K562 (cell line): ENCODE data around the gene ELOF1. TPM values are rescaled to one million over a fixed set of nuclear protein-coding genes. Genes with fewer than 3 reads are reported as not detected.
A peak's percentile ranks its signal among the peaks of the same experiment; 100 is the strongest.

Source experiments
- CHD2 ChIP-seq: IDR thresholded peaks from 2 replicates; pipeline ENCODE4 v1.6.1; 2011; ENCODE audit warnings: low read depth, low read length
- ERF ChIP-seq: fragments of 450-650 bp; formaldehyde crosslinking; IDR thresholded peaks from 2 replicates; pipeline ENCODE4 v1.4.0; 2020; ENCODE audit warnings: mild to moderate bottlenecking, mixed read lengths
- HDGF ChIP-seq: fragments of 450-650 bp; IDR thresholded peaks from 2 replicates; pipeline ENCODE4 v1.6.1; 2016
- KAT7 ChIP-seq: sonication (generic); formaldehyde crosslinking; IDR thresholded peaks from 2 replicates; pipeline ENCODE4 v1.8.0; 2022; ENCODE audit warnings: missing genetic modification reagents, mild to moderate bottlenecking, borderline replicate concordance
- MYNN ChIP-seq, 2 experiments: sonication (generic); formaldehyde crosslinking in 1 of 2; IDR thresholded peaks; 2 replicates each; pipeline versions ENCODE4 v1.5.0 to v1.6.1; 2016 to 2020; ENCODE audit warnings: antibody characterized with exemption in 1 of 2, missing genetic modification reagents in 1 of 2
- POU5F1 ChIP-seq: fragments of 150-350 bp; IDR thresholded peaks from 2 replicates; pipeline ENCODE4 v1.6.1; 2014; ENCODE audit warnings: borderline replicate concordance, low read length, low read depth, mild to moderate bottlenecking; ENCODE audit not compliant: partially characterized antibody
- SAP30 ChIP-seq: fragments of 200-600 bp; sonication (generic); IDR thresholded peaks from 2 replicates; pipeline ENCODE4 v1.6.1; 2012; ENCODE audit warnings: borderline replicate concordance, low read depth, mild to moderate bottlenecking, moderate library complexity, low read length, control low read depth, inconsistent platforms; ENCODE audit not compliant: insufficient read depth, poor library complexity, severe bottlenecking
- SPI1 ChIP-seq: IDR thresholded peaks from 2 replicates; pipeline ENCODE4 v1.6.1; 2011; ENCODE audit warnings: low read depth, low read length, control low read depth, borderline replicate concordance
- ZBTB33 ChIP-seq: sonication (generic); formaldehyde crosslinking; IDR thresholded peaks from 2 replicates; pipeline ENCODE4 v1.8.1; 2023; ENCODE audit warnings: mild to moderate bottlenecking, missing genetic modification reagents
- ZNF41 ChIP-seq: fragments of 250-450 bp; sonication (Bioruptor Pico); conservative IDR thresholded peaks from 2 replicates; pipeline ENCODE4 v1.4.0; 2020; ENCODE audit warnings: mild to moderate bottlenecking
- polyA plus RNA-seq, 8 experiments: library from polyadenylated mRNA; depleted of rRNA in 4 of 8; stranded (reverse) in 5 of 8; unstranded in 3 of 8; fragments of >200 nt; fragmentation: Nextera tagmentation in 2 of 8; fragmentation: Illumina TruSeq in 1 of 8; extraction: Ambion mirVana in 2 of 8; extraction: Trizol in 1 of 8; gene quantifications; 2 replicates each; pipeline versions ENCODE4 v1.2.1 to v1.2.3, GENCODE V29; 2011 to 2014; ENCODE audit warnings: inconsistent platforms in 1 of 8, missing spikeins in 1 of 8
- total RNA-seq, 7 experiments: library from RNA; depleted of rRNA in 6 of 7; stranded (reverse); fragments of >200 nt in 6 of 7; fragmentation: Illumina TruSeq in 2 of 7; extraction: Trizol in 2 of 7; gene quantifications; 2 replicates each; pipeline versions ENCODE4 v1.2.1 to v1.2.3, GENCODE V29; 2011 to 2021; ENCODE audit warnings: low replicate concordance in 1 of 7
- TF ChIP-seq, protein P1 (sequence below): fragments of 250-450 bp; sonication (Bioruptor Pico); IDR thresholded peaks from 2 replicates; pipeline ENCODE4 v1.9.0; 2021; ENCODE audit warnings: mild to moderate bottlenecking, inconsistent platforms
- TF ChIP-seq, protein P2 (sequence below): fragments of 250-450 bp; sonication (Bioruptor Pico); IDR thresholded peaks from 2 replicates; pipeline ENCODE4 v1.8.0; 2022; ENCODE audit warnings: inconsistent platforms
- TF ChIP-seq, protein P3 (sequence below): fragments of 250-450 bp; sonication (Bioruptor Pico); IDR thresholded peaks from 2 replicates; pipeline ENCODE4 v1.4.0; 2020
- TF ChIP-seq, protein P4 (sequence below): sonication (generic); formaldehyde crosslinking; IDR thresholded peaks from 2 replicates; pipeline ENCODE4 v1.8.0; 2022; ENCODE audit warnings: mild to moderate bottlenecking, missing genetic modification reagents

ELOF1 gene
- total and polyA plus RNA-seq, 9 of the 15 experiments (the other 6 are each of a cell fraction or from before 2014, with no cell fraction given) = 16.7 to 147 (median 74.2) TPM

DNA sequence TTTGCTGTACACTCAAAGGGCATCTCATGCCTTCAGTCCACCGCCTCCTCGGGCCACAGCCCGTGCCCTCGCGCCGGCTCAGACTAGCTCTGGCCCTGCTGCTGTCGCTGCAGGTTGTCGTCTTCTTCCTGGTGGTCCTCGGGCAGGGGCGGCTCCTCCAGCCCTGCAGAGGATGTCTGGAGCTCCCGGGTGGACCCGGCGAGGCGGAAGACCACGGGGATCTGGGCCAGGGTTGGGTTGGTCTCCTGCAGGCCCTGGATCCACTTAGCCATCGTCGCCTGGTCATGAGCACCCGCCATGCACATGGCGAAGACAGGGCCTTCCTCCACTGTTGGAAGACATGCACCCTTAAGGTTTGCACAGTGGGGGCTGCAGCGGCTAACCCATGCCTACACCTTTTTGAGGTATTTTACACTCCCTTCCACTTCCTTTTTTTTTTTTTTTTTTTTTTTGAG is 52.9 kb downstream of the ELOF1 start (continued):
- TF ChIP-seq, protein P1, sequence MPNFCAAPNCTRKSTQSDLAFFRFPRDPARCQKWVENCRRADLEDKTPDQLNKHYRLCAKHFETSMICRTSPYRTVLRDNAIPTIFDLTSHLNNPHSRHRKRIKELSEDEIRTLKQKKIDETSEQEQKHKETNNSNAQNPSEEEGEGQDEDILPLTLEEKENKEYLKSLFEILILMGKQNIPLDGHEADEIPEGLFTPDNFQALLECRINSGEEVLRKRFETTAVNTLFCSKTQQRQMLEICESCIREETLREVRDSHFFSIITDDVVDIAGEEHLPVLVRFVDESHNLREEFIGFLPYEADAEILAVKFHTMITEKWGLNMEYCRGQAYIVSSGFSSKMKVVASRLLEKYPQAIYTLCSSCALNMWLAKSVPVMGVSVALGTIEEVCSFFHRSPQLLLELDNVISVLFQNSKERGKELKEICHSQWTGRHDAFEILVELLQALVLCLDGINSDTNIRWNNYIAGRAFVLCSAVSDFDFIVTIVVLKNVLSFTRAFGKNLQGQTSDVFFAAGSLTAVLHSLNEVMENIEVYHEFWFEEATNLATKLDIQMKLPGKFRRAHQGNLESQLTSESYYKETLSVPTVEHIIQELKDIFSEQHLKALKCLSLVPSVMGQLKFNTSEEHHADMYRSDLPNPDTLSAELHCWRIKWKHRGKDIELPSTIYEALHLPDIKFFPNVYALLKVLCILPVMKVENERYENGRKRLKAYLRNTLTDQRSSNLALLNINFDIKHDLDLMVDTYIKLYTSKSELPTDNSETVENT (CRISPR knock-in tag) = peak; percentile 54; the same call in 1 of the 2 replicates
- no peak for TF ChIP-seq ZNF41 (CRISPR knock-in tag)
- peak; percentile 85 for TF ChIP-seq HDGF
- TF ChIP-seq SAP30 = no peak
- TF ChIP-seq, protein P2, sequence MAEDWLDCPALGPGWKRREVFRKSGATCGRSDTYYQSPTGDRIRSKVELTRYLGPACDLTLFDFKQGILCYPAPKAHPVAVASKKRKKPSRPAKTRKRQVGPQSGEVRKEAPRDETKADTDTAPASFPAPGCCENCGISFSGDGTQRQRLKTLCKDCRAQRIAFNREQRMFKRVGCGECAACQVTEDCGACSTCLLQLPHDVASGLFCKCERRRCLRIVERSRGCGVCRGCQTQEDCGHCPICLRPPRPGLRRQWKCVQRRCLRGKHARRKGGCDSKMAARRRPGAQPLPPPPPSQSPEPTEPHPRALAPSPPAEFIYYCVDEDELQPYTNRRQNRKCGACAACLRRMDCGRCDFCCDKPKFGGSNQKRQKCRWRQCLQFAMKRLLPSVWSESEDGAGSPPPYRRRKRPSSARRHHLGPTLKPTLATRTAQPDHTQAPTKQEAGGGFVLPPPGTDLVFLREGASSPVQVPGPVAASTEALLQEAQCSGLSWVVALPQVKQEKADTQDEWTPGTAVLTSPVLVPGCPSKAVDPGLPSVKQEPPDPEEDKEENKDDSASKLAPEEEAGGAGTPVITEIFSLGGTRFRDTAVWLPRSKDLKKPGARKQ (CRISPR knock-in tag) = 0 out of 2 replicates have a peak, but pooled peaks have one; percentile 57
- TF ChIP-seq, protein P3, sequence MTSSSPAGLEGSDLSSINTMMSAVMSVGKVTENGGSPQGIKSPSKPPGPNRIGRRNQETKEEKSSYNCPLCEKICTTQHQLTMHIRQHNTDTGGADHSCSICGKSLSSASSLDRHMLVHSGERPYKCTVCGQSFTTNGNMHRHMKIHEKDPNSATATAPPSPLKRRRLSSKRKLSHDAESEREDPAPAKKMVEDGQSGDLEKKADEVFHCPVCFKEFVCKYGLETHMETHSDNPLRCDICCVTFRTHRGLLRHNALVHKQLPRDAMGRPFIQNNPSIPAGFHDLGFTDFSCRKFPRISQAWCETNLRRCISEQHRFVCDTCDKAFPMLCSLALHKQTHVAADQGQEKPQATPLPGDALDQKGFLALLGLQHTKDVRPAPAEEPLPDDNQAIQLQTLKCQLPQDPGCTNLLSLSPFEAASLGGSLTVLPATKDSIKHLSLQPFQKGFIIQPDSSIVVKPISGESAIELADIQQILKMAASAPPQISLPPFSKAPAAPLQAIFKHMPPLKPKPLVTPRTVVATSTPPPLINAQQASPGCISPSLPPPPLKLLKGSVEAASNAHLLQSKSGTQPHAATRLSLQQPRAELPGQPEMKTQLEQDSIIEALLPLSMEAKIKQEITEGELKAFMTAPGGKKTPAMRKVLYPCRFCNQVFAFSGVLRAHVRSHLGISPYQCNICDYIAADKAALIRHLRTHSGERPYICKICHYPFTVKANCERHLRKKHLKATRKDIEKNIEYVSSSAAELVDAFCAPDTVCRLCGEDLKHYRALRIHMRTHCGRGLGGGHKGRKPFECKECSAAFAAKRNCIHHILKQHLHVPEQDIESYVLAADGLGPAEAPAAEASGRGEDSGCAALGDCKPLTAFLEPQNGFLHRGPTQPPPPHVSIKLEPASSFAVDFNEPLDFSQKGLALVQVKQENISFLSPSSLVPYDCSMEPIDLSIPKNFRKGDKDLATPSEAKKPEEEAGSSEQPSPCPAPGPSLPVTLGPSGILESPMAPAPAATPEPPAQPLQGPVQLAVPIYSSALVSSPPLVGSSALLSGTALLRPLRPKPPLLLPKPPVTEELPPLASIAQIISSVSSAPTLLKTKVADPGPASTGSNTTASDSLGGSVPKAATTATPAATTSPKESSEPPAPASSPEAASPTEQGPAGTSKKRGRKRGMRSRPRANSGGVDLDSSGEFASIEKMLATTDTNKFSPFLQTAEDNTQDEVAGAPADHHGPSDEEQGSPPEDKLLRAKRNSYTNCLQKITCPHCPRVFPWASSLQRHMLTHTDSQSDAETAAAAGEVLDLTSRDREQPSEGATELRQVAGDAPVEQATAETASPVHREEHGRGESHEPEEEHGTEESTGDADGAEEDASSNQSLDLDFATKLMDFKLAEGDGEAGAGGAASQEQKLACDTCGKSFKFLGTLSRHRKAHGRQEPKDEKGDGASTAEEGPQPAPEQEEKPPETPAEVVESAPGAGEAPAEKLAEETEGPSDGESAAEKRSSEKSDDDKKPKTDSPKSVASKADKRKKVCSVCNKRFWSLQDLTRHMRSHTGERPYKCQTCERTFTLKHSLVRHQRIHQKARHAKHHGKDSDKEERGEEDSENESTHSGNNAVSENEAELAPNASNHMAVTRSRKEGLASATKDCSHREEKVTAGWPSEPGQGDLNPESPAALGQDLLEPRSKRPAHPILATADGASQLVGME = no peak
- TF ChIP-seq CHD2 = no peak
- TF ChIP-seq, protein P4, sequence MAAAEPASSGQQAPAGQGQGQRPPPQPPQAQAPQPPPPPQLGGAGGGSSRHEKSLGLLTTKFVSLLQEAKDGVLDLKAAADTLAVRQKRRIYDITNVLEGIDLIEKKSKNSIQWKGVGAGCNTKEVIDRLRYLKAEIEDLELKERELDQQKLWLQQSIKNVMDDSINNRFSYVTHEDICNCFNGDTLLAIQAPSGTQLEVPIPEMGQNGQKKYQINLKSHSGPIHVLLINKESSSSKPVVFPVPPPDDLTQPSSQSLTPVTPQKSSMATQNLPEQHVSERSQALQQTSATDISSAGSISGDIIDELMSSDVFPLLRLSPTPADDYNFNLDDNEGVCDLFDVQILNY (CRISPR knock-in tag) = 0 out of 2 replicates have a peak, but pooled peaks have one; percentile 62
- peak; percentile 81; the same call in 1 of the 2 replicates for TF ChIP-seq SPI1
- TF ChIP-seq POU5F1 = no peak
- peak; percentile 76; the same call in 1 of the 2 replicates for TF ChIP-seq KAT7 (CRISPR knock-in tag)
- TF ChIP-seq ERF = peak; percentile 45; the same call in 1 of the 2 replicates
- TF ChIP-seq MYNN (IDR thresholded peaks at IDR 0.05) = no peak
- no peak for TF ChIP-seq MYNN (CRISPR knock-in tag; IDR thresholded peaks at IDR 0.05)
- TF ChIP-seq ZBTB33 = peak; percentile 79; the same call in 1 of the 2 replicates
